HG02870 (cell line): ENCODE results near the gene ZMIZ2.
"Not testable (repeated sequence)": the region's sequence is repeated elsewhere in the genome, so short reads cannot be mapped to it uniquely, and the experiment has no call there.

Experiments used
- ATAC-seq: cut with Tn5 transposase; IDR thresholded peaks from one replicate; pipeline ENCODE4 v1.9.1; 2021; ENCODE audit warnings: mild to moderate bottlenecking, moderate library complexity; ENCODE audit not compliant: unreplicated experiment

Gene ZMIZ2

GRCh38 chr7:44748045-44748947 lies at the start of gene ZMIZ2:
Gene ZMIZ2, plus strand, starts transcription at chr7:44748847. Its CDS starts 7,403 bp downstream, at chr7:44756250.
- ATAC-seq: peak; percentile 45

- not testable (repeated sequence) for ATAC-seq
These were observed 49.0 kb upstream of the ZMIZ2 start for GRCh38 chr7:44699598-44699997.

GRCh38 chr7:44700322-44700721 lies 48.3 kb upstream of the ZMIZ2 start:
- ATAC-seq: no peak

GRCh38 chr7:44703391-44703790 lies 45.3 kb upstream of the ZMIZ2 start:
- not testable (repeated sequence) for ATAC-seq

GRCh38 chr7:44703921-44704320 lies 44.7 kb upstream of the ZMIZ2 start:
- ATAC-seq: no peak

- no peak for ATAC-seq
These were observed 43.2 kb upstream of the ZMIZ2 start for GRCh38 chr7:44705434-44705833.

- ATAC-seq: no peak
These were observed 41.7 kb upstream of the ZMIZ2 start for GRCh38 chr7:44706788-44707557.

GRCh38 chr7:44707558-44708230 lies 41.0 kb upstream of the ZMIZ2 start:
- ATAC-seq: no peak

- ATAC-seq: no peak
These were observed 39.4 kb upstream of the ZMIZ2 start for GRCh38 chr7:44709011-44709915.

GRCh38 chr7:44709945-44710596 lies 38.6 kb upstream of the ZMIZ2 start:
- no peak for ATAC-seq

GRCh38 chr7:44711528-44711927 lies 37.1 kb upstream of the ZMIZ2 start:
- ATAC-seq: no peak

GRCh38 chr7:44712012-44712411 lies 36.6 kb upstream of the ZMIZ2 start:
- ATAC-seq: no peak

GRCh38 chr7:44713141-44713540 lies 35.5 kb upstream of the ZMIZ2 start:
- no peak for ATAC-seq

GRCh38 chr7:44713680-44714335 lies 34.8 kb upstream of the ZMIZ2 start:
- ATAC-seq: no peak

GRCh38 chr7:44716205-44716604 lies 32.4 kb upstream of the ZMIZ2 start:
- ATAC-seq: no peak

GRCh38 chr7:44720301-44720700 lies 28.3 kb upstream of the ZMIZ2 start:
- ATAC-seq: no peak

- ATAC-seq: no peak
These were observed 24.4 kb upstream of the ZMIZ2 start for GRCh38 chr7:44724276-44724675.

GRCh38 chr7:44726250-44726649 lies 22.4 kb upstream of the ZMIZ2 start:
- ATAC-seq: not testable (repeated sequence)
